LNCaP clone FGC (cell line): ENCODE measurements around the gene RPL31.

Experiments
- DNase-seq: peaks from one replicate; pipeline ENCODE4 v3.0.0-alpha.2; 2011; ENCODE audit warnings: low read depth
- H3K4me3 ChIP-seq: 2 replicates; pipeline ENCODE4 v1.5.1; 2011; ENCODE audit warnings: mild to moderate bottlenecking, low read depth, low read length, control low read depth
- CTCF ChIP-seq: IDR thresholded peaks from 2 replicates; pipeline ENCODE4 v1.5.1; 2012; ENCODE audit warnings: mild to moderate bottlenecking; ENCODE audit not compliant: control insufficient read depth, insufficient read depth; ENCODE audit errors: extremely low read depth

Gene RPL31

DNA sequence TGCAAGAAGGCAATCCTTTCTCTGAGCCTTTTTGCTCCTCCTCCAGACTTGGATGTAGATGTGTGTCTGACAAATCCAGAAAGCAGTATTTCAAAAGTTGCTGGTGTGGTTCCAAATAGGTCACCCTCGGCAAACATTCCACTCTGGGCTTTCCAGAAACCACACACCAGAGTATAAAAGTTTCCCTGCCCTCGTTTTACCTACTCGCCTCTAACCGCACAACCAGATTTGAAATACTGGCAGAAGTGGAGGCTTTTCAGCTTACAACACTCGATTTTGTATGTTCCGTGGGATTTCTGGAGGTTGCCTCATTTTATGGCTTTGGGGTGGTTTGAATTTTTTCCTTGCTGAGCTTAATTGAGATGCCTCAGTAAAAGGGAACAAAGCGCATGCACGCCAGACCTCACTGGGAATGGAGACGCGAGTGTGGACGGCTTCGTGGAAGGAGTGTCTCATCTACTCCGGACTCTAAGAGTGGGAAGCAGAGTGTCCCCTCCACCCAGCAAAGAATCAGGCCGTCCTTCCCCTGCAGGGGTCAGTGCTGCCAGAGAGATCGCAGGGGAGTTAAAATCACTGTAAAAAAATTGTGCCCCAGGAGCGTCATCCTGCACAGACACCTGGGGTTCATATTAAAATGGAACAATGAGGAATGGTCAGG is 44.0 kb upstream of the RPL31 start:
- DNase-seq = peak; percentile 52
- no peak for TF ChIP-seq CTCF
- H3K4me3 ChIP-seq = no peak overlapping the region

DNA sequence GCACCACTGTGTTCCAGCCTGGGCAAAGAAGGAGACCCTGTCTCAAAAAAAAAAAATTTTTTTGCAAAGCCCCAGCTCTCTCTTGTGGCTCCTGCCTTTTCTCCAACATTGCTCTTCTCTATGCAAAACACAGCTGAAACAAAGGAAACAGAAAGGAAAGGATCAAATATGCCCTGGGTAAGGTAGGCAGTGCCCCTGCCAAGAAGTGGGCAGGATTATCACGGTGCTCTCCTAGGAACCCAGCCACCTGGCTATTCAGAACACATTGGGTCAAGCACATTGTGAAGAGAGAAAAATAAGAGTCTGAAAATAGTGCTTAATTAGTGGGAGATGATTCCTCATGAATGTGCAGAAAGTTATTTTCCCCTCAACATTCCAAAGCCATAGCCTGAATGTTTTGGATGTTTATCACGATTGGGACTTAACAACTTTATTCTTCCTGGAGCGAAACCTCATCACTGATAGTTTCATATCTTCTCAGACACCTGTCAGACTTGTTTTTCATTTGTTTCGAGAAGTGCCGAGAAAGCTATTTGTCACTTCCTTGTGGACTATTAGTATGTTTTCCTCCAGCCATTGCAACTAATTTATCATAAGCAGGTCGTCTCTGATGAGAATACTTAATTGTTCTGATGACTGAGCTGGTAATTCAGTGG is 42.7 kb upstream of the RPL31 start:
- H3K4me3 ChIP-seq = no peak overlapping the region
- DNase-seq = peak; percentile 18
- TF ChIP-seq CTCF = no peak

GRCh38 chr2:100960688-100961087 is 41.4 kb upstream of the RPL31 start:
- no peak for TF ChIP-seq CTCF
- DNase-seq = no peak
- no peak overlapping the region for H3K4me3 ChIP-seq

DNA sequence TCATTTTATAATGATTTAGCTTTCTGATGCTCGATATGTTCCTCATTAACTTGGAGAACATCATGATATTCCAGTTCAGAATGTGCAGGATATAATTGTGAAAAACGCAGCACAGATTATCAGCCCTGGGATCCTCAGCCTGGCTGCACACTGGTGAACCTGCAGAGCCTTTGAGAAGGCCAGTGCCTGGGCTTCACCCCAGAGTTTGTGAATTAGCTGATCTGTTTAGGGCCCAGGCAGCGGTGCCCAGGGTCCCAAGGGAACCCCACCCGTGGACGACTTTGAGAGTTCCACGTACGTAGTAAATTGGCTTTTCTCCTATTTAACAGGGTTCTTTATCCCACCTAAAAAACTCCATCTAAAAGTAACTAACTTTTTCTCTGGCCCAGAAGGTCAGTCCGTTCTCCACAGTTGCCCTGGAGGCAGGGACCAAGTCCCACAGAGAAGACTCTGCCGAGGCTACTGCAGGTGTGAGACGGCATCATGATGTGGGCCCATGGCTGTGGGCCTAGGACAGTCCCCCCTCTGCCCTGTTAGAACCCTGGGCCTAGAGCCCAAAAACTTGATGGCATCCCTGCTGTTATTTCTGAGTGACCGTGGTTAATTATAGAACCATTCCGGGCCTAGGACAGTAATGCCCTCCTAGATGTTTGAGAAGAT is 39.6 kb upstream of the RPL31 start:
- TF ChIP-seq CTCF = no peak
- DNase-seq = no peak
- no peak overlapping the region for H3K4me3 ChIP-seq

DNA sequence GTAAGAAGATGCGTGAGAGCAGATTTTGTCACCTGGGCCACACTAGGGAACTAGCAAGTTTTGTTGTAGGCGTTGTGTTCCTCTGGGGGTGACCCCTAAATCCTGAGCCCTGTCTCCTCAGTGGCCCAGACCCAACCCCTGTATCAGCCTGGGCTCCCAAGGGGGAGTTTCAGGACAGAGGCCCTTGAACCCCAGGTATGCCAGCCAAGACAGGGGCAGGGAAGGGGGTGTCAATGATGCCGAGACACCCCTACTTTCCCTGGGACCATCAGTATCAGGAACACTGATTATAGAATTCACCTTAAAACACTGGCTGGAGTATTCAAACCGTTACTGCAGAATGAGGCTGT is 39.1 kb upstream of the RPL31 start:
- DNase-seq = no peak
- no peak overlapping the region for H3K4me3 ChIP-seq
- TF ChIP-seq CTCF = no peak

DNA sequence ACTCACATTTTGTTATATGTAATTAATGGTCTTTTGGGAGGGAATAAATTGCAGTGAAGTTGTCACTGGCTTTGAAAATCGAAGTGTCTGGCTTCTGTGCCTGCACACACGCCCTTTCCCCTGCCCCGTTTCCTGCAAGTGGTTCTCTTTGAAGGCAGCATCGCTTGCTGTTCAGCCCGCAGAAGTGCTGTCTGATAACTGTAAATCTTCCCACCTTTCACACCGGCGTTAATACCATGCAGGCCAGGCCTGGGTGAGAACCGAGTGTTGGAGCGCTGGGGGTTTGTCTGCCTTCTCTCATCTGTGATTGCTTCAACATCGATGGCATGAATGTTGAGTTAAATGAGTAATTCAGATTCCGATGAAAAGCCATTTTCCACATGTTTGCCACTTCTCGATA is 37.9 kb upstream of the RPL31 start:
- TF ChIP-seq CTCF = no peak
- H3K4me3 ChIP-seq = no peak overlapping the region
- DNase-seq = no peak
